BE2C (cell line): ENCODE measurements around the gene EPHA10.

Experiments
- DNase-seq: peaks from one replicate; pipeline ENCODE4 v3.0.0-alpha.2; 2020
- H3K27me3 ChIP-seq: fragments of 250-450 bp; sonication (Bioruptor Pico); 2 replicates; pipeline ENCODE4 v1.5.1; 2020; ENCODE audit warnings: mild to moderate bottlenecking
- H3K36me3 ChIP-seq: fragments of 250-450 bp; sonication (Bioruptor Pico); 2 replicates; pipeline ENCODE4 v1.5.1; 2020; ENCODE audit warnings: mild to moderate bottlenecking
- H3K4me1 ChIP-seq: fragments of 250-450 bp; sonication (Bioruptor Pico); 2 replicates; pipeline ENCODE4 v1.5.1; 2020
- H3K4me3 ChIP-seq: 2 replicates; pipeline ENCODE4 v1.5.1; 2011; ENCODE audit warnings: low read depth, low read length
- H3K9me3 ChIP-seq: fragments of 250-450 bp; sonication (Bioruptor Pico); 2 replicates; pipeline ENCODE4 v1.5.1; 2020
- TF ChIP-seq, protein P1 (sequence below): IDR thresholded peaks from 2 replicates; pipeline ENCODE4 v1.5.1; 2012; ENCODE audit warnings: mild to moderate bottlenecking, low read depth, low read length

Gene EPHA10

DNA sequence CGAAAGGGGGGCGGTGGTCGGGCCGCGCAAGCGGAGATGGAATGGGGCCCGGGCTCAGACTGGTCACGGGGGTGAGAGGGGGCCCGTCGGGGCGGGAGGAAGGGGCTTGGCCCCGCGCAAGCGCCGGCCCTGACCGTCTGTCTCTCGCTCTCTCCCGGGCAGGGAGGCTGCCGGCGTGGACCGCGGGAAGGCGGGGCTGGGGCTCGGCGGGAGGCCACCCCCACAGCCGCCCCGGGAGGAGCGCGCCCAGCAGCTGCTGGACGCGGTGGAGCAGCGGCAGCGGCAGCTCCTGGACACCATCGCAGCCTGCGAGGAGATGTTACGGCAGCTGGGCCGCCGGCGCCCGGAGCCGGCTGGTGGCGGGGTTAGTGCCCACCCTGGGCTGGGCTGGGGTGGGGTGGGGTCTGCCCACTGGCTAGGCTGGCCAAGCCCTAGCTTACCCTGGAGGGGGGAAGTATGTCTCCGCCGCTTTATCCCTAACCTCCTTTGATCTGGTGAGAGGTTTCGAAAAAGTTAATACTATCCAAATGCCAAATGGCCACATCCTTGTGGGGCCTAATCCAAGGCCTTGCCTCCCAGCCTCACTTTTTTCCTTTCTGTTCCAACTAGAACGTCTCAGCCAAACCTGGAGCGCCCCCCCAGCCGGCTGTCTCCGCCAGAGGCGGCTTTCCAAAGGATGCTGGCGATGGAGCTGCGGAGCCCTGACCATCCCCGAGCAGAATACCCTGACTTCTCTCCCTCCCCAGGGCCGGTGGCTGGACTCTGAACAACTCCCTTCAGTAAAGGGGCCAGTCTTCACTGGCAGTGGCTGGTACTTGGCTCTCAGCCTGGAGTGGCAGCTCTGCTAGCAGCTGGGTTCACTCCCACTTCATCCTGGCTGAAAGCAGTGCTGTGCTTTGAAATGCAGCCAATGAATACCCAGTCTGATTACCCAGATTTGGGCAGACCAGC lies 43.7 kb upstream of the EPHA10 start:
- TF ChIP-seq, protein P1, sequence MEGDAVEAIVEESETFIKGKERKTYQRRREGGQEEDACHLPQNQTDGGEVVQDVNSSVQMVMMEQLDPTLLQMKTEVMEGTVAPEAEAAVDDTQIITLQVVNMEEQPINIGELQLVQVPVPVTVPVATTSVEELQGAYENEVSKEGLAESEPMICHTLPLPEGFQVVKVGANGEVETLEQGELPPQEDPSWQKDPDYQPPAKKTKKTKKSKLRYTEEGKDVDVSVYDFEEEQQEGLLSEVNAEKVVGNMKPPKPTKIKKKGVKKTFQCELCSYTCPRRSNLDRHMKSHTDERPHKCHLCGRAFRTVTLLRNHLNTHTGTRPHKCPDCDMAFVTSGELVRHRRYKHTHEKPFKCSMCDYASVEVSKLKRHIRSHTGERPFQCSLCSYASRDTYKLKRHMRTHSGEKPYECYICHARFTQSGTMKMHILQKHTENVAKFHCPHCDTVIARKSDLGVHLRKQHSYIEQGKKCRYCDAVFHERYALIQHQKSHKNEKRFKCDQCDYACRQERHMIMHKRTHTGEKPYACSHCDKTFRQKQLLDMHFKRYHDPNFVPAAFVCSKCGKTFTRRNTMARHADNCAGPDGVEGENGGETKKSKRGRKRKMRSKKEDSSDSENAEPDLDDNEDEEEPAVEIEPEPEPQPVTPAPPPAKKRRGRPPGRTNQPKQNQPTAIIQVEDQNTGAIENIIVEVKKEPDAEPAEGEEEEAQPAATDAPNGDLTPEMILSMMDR: no peak
- peak; percentile 70 for DNase-seq
- Histone ChIP-seq H3K27me3 (no peaks in the 10 kb centered on the region), H3K9me3 (no peaks in the 10 kb centered on the region), H3K4me3 (peak overlapping the region; percentile 84), H3K4me1 (no peaks in the 10 kb centered on the region), H3K36me3 (peaks cover 31% of the 10 kb centered on the region)

DNA sequence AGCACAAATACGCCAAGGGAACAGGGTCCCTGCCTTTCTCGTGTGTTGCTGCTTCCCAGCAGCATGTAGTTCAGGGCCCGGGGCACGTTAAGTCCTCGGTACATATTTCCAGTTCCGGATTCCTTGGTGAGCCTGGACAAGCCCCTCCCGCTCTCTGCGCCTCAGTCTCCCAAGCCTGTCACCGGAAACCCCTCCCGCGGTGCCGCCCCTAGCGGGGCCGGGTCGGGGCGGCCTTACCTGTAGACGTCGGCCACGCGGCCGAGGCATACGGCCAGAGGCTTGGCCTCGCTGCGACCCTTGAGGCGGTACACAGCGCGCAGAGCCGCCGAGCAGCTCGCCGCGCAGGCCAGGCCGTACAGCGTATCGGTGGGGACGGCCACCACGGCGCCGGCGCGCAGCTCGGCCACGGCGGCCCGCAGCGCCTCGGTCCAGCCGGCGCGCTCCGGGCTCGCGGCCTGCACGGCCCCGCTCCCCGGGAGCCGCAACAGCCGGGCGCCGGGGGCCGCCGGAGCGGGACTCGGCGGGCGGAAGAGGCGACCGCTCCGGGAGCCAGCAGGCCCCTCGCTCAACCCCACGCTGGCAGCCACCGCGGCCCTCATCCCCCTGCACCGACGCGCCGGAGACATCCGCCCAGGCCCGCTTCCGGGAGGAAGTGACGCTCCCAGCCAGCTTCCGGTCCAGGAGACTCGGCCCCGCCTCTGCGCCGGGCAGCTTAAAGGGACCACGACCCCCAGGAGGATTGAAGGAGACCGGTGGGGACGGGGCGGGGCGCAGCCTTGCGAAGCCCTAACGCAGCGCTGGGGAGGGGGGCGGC lies 42.8 kb upstream of the EPHA10 start, which contains the start of the genes C1orf122 and YRDC:
Gene C1orf122, plus strand, starts transcription at position 236 of the 814 bp plus-strand sequence. CDS start 615 bp downstream, outside the sequence.
Gene YRDC, minus strand, starts transcription at position 654 of the 814 bp plus-strand sequence. Its CDS starts 28 bp downstream, at position 626.
- H3K9me3 ChIP-seq: no peaks in the 10 kb centered on the region
- peak within 1 kb of the TSS; percentile 84 for H3K4me3 ChIP-seq
- no peaks in the 10 kb centered on the region for H3K27me3 ChIP-seq
- DNase-seq: peak; percentile 91
- peaks cover 37% of the 10 kb centered on the region for H3K36me3 ChIP-seq
- no peaks in the 10 kb centered on the region for H3K4me1 ChIP-seq
- TF ChIP-seq, protein P1: no peak

DNA sequence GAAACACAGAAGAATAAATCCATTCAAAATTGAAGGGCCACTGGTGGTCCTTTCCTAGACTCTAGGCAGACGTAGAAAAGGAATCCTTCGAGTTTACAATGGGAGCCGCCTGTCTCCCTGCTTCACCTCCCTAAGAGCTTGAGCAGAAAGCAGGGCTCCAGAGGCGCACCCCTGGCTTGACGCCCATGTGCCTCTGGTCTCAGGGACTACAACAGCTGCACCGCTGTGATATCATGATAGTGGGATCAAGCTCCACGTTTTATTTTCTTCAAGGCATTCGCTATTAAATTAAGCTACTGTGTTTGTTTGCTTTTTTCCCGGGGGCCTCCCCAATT lies 42.3 kb upstream of the EPHA10 start:
- H3K4me3 ChIP-seq: peak overlapping the region; percentile 84
- peaks cover 40% of the 10 kb centered on the region for H3K36me3 ChIP-seq
- TF ChIP-seq, protein P1: no peak
- H3K27me3 ChIP-seq: no peaks in the 10 kb centered on the region
- H3K4me1 ChIP-seq: no peaks in the 10 kb centered on the region
- no peaks in the 10 kb centered on the region for H3K9me3 ChIP-seq
- no peak for DNase-seq

DNA sequence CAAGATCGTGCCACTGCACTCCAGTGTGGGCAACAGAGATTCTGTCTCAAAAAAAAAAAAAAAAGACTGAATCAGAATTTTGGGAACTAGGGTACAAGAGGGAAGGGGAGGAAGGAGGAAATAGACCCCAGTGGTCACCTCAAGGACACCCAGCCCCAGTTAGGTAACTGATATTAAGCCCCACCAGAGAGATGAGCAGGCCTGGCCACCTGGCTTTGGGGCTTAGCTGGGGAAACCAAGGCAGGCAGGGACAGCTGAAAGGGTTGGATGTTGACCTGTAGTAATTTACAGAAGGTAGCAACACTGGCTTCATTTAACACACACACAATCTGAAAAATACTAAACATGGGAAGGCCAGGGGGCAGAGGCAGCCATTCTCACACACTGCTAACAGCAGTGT lies 37.5 kb upstream of the EPHA10 start:
- no peaks in the 10 kb centered on the region for H3K4me1 ChIP-seq
- no peak for DNase-seq
- H3K27me3 ChIP-seq: no peaks in the 10 kb centered on the region
- TF ChIP-seq, protein P1: no peak
- peaks cover 60% of the 10 kb centered on the region for H3K36me3 ChIP-seq
- H3K9me3 ChIP-seq: no peaks in the 10 kb centered on the region
- no peak overlapping the region for H3K4me3 ChIP-seq

DNA sequence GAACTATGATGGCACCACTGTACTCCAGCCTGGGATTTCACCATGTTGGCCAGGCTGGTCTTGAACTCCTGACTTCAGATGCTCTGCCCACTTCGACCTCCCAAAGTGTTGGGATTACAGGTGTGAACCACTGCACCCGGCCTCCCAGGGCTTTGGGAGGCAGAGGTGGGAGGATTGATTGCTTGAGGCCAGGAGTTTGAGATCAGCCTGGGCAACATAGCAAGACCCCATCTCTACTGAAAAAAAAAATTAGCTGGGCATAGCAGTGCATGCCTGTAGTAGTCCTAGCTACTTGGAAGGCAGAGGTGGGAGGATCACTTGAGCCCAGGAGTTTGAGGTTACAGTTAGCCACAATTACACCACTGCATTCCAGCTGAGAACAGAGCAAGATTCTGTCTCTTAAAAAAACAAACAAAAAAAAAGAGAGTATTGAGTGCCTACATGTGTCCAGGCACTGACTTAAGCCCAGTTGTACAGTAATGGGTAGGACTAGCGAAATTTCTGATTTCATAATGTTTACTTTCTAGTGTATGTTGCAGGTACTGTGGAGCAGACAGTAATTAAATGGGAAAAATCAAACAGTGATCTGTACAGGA lies 32.9 kb upstream of the EPHA10 start:
- no peak for DNase-seq
- H3K36me3 ChIP-seq: peaks cover 27% of the 10 kb centered on the region

More for the DNA sequence above, 32.9 kb upstream of the EPHA10 start:
- TF ChIP-seq, protein P1: no peak
- Histone ChIP-seq H3K4me3 (no peak overlapping the region), H3K27me3 (no peaks in the 10 kb centered on the region), H3K4me1 (no peaks in the 10 kb centered on the region), H3K9me3 (no peaks in the 10 kb centered on the region)
